ENCODE measurements around the gene RHOF. TPM values are rescaled to one million over a fixed set of nuclear protein-coding genes. Genes with fewer than 3 reads are reported as not detected.

RHOF gene
- total RNA-seq, 1 experiment from 2014 or later: 29.1 TPM

GRCh38 chr12:121753844-121754264, 39.6 kb downstream of the RHOF start:
- no peaks in the 10 kb centered on the region for H3K4me1 ChIP-seq (ENCODE audit: insufficient read depth, low read length)
- no peak overlapping the region; a peak in 1 of 7 replicates for H3K27ac Mint-ChIP-seq
- no peaks in the 10 kb centered on the region for H4K20me1 ChIP-seq (ENCODE audit: control insufficient read depth, insufficient read depth, insufficient read length)
- no peak overlapping the region for H2BK20ac ChIP-seq (ENCODE audit: low read depth, low read length, poor library complexity, severe bottlenecking)
- H3K4ac ChIP-seq (ENCODE audit: low read depth, low read length): no peak overlapping the region
- H4K8ac ChIP-seq (replicated peaks; ENCODE audit: insufficient read length, low read depth, low read length): no peak overlapping the region
- no peak overlapping the region for H3K56ac ChIP-seq (ENCODE audit: insufficient read length, low read depth, low read length)
- no peak overlapping the region for H3T11ph ChIP-seq (ENCODE audit: low read length)
- H2AK5ac ChIP-seq (ENCODE audit: insufficient read length, low read length): no peak overlapping the region
- DNase-seq: no peak
- H3K9me3 Mint-ChIP-seq: no peaks in the 10 kb centered on the region
- H3K18ac ChIP-seq (ENCODE audit: insufficient read length, low read depth, low read length): no peak overlapping the region
- TF ChIP-seq CTCF (conservative IDR thresholded peaks at IDR 0.05): no peak
- no peak overlapping the region for H2BK12ac ChIP-seq (ENCODE audit: insufficient read length, low read depth, low read length)
- H3K79me2 ChIP-seq (ENCODE audit: insufficient read depth, low read length): no peaks in the 10 kb centered on the region
- no peak overlapping the region for H2BK15ac ChIP-seq (ENCODE audit: low read depth, low read length)
- no peak overlapping the region for H3K9ac ChIP-seq (ENCODE audit: extremely low read depth, insufficient read length, low read length)
- no peak overlapping the region for H3K23ac ChIP-seq (ENCODE audit: insufficient read length, low read depth, low read length)
- H3K4me3 Mint-ChIP-seq: no peak overlapping the region
- peaks cover 12 to 35% (median 17%) of the 10 kb centered on the region in 3 experiments; a peak in 6 of 7 replicates for H3K36me3 Mint-ChIP-seq (ENCODE audit: insufficient read depth in 1 of 3, low read depth in 3 of 3)
- no peaks in the 10 kb centered on the region for H3K23me2 ChIP-seq (ENCODE audit: insufficient read length, low read depth, low read length, poor library complexity, severe bottlenecking)
- H3K27me3 Mint-ChIP-seq (ENCODE audit: low read depth): no peaks in the 10 kb centered on the region
- no peak overlapping the region for H3K4me2 ChIP-seq (ENCODE audit: insufficient read depth, insufficient read length, low read length)
- no peak overlapping the region for H2BK120ac ChIP-seq (ENCODE audit: low read depth, low read length, poor library complexity, severe bottlenecking)
- WGBS (ENCODE audit: extremely low coverage, insufficient read length, low lambda C conversion rate): no CpG with 5 or more reads among the region's 12 CpGs
- H3K27ac ChIP-seq (ENCODE audit: insufficient read length, low read depth, low read length): no peak overlapping the region
- H4K5ac ChIP-seq (ENCODE audit: insufficient read length, low read depth, low read length): no peak overlapping the region
- H4K91ac ChIP-seq (ENCODE audit: insufficient read length, low read depth, low read length): no peak overlapping the region
- no peak overlapping the region for H3K14ac ChIP-seq (ENCODE audit: insufficient read depth, low read length)
- no peaks in the 10 kb centered on the region for H3K27me3 ChIP-seq (ENCODE audit: insufficient read depth, low read length)
- no peak overlapping the region for H2AFZ ChIP-seq (ENCODE audit: low read length)
- H2BK5ac ChIP-seq (ENCODE audit: insufficient read length, low read length): no peak overlapping the region
- no peaks in the 10 kb centered on the region for H3K79me1 ChIP-seq (ENCODE audit: insufficient read depth, low read depth, low read length, poor library complexity, severe bottlenecking)
- H3K9me3 ChIP-seq (ENCODE audit: control insufficient read depth, low read depth, low read length): no peaks in the 10 kb centered on the region
- H3K4me1 Mint-ChIP-seq: peaks cover 0 to under 1% of the 10 kb centered on the region in 2 experiments; a peak in 2 of 4 replicates
